ENCODE results near the gene MEPE.

- TF ChIP-seq EZH2 (IDR thresholded peaks at IDR 0.05) (no peak), CTCF (IDR thresholded peaks at IDR 0.05) (no peak), EZH2phosphoT487 (IDR thresholded peaks at IDR 0.05) (no peak)
These were observed 30.7 kb downstream of the MEPE start for GRCh38 chr4:87863486-87863885.
